ENCODE measurements around the gene CADM2. TPM values are rescaled to one million over a fixed set of nuclear protein-coding genes. Genes with fewer than 3 reads are reported as not detected.

CADM2 gene
- total RNA-seq, 1 experiment from 2014 or later, result not detected

DNA sequence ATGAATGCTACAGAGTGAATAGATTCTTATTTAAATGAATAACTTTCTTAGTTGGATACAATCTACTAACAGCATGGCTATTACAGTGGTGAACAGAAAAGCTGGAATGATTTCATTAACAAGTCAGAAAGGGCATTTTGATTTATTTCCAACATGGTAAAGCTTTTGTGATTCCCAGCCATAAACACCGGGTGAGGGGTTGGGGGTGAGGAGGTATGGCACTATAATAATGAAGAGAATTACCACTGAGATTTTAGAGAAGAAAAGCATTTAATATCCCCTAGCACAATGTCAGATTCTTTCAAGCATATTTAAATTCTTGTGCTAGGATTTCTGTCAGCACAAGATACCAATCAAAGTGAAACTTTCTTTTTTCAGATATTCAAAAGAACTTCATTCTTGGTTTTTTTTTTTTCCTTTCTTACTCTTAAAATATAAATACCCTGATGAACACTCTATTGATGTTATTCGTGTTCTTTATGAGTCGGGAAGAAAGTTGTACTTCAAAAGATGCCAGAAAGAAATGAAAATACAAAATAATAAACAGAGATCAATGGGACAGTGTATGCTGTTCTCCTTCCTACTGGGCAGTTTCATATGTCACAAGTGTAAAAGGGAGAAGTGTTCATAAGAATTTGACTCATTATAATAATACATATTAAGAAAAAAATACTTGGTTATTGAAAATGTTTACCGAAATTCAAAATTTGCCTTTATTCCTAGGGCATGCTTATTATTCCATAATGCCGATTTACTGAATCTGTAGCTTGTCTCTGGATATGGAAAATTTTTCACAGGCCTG is 522.8 kb downstream of the CADM2 start:
- H3K9me3 Mint-ChIP-seq (ENCODE audit: unreplicated experiment), result no peaks in the 10 kb centered on the region
- TF ChIP-seq, protein P1, sequence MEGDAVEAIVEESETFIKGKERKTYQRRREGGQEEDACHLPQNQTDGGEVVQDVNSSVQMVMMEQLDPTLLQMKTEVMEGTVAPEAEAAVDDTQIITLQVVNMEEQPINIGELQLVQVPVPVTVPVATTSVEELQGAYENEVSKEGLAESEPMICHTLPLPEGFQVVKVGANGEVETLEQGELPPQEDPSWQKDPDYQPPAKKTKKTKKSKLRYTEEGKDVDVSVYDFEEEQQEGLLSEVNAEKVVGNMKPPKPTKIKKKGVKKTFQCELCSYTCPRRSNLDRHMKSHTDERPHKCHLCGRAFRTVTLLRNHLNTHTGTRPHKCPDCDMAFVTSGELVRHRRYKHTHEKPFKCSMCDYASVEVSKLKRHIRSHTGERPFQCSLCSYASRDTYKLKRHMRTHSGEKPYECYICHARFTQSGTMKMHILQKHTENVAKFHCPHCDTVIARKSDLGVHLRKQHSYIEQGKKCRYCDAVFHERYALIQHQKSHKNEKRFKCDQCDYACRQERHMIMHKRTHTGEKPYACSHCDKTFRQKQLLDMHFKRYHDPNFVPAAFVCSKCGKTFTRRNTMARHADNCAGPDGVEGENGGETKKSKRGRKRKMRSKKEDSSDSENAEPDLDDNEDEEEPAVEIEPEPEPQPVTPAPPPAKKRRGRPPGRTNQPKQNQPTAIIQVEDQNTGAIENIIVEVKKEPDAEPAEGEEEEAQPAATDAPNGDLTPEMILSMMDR (IDR thresholded peaks at IDR 0.05; ENCODE audit: insufficient read depth in 1 of 2, low read depth in 1 of 2, low read length in 1 of 2, severe bottlenecking in 1 of 2, unreplicated experiment in 1 of 2), result no peak
- ChIA-PET POLR2A (no interaction called here), CTCF (no interaction called here)
- BruUV-seq (replicated peaks), result no TSS peak
- no peaks in the 10 kb centered on the region for H3K27me3 Mint-ChIP-seq (ENCODE audit: insufficient read depth, unreplicated experiment)
- no peaks in the 10 kb centered on the region for H3K27me3 ChIP-seq (replicated peaks; ENCODE audit: control insufficient read depth, insufficient read depth, low read length)
- H3K9me3 ChIP-seq, result no peaks in the 10 kb centered on the region
- H3K4me3 ChIP-seq (ENCODE audit: low read depth, low read length), result no peak overlapping the region
- no peaks in the 10 kb centered on the region for H3K4me1 ChIP-seq
- H3K27ac Mint-ChIP-seq (ENCODE audit: unreplicated experiment), result no peak overlapping the region
- DNase-seq, result no peak
- no peaks in the 10 kb centered on the region for H3K4me1 Mint-ChIP-seq (ENCODE audit: low read depth, unreplicated experiment)
- H3K36me3 Mint-ChIP-seq (ENCODE audit: insufficient read depth, unreplicated experiment), result no peaks in the 10 kb centered on the region
- no peak overlapping the region for H3K4me3 Mint-ChIP-seq (ENCODE audit: unreplicated experiment)
- H3K36me3 ChIP-seq (ENCODE audit: control insufficient read depth, insufficient read depth, low read length), result no peaks in the 10 kb centered on the region
- intact Hi-C loops (cut with micrococcal nuclease; ENCODE audit: unreplicated experiment), result no loop called here

DNA sequence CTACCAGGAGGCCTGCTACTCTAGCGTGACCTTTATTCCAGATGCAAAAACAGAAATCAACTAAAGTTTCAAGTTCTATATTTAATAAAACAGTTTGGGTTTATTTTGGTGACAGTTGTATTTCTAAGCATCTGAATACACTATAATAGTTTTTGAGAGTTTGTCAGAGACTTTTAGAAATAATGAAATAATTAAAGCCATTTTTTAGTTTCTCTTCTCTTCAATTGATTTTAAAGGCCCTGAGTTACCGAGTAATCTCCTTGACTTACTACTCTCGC is 523.4 kb downstream of the CADM2 start:
- H3K27me3 Mint-ChIP-seq (ENCODE audit: insufficient read depth, unreplicated experiment), result no peaks in the 10 kb centered on the region

DNA sequence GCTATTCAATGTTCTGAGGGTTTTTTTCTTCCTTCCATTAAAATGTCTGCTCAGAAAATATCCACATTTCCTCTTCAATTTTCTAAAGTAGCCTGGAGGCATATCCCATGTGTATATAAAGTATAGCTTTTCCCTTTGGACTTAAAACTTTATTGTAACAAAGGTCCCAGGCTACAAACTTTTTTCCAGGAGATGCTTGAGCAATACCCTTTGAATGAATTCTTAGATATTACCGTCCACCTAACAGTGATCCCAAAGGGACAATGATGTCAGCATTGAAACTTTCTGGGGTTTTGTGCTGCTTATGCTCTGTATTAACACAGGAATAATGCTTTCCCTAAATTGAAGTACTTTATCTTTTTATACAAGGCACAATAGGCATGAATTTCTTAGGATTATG is 525.2 kb downstream of the CADM2 start:
- intact Hi-C loops (cut with micrococcal nuclease; ENCODE audit: unreplicated experiment), result no loop called here
- no TSS peak for BruUV-seq (replicated peaks)
- POLR2A ChIA-PET, result no interaction called here
- Mint-ChIP-seq H3K27ac (ENCODE audit: unreplicated experiment) (no peak overlapping the region), H3K4me1 (ENCODE audit: low read depth, unreplicated experiment) (no peaks in the 10 kb centered on the region), H3K9me3 (ENCODE audit: unreplicated experiment) (no peaks in the 10 kb centered on the region), H3K4me3 (ENCODE audit: unreplicated experiment) (no peak overlapping the region), H3K36me3 (ENCODE audit: insufficient read depth, unreplicated experiment) (no peaks in the 10 kb centered on the region), H3K27me3 (ENCODE audit: insufficient read depth, unreplicated experiment) (no peaks in the 10 kb centered on the region)
- Histone ChIP-seq H3K36me3 (ENCODE audit: control insufficient read depth, insufficient read depth, low read length) (no peaks in the 10 kb centered on the region), H3K9me3 (no peaks in the 10 kb centered on the region), H3K4me1 (no peaks in the 10 kb centered on the region), H3K4me3 (ENCODE audit: low read depth, low read length) (no peak overlapping the region), H3K27me3 (replicated peaks; ENCODE audit: control insufficient read depth, insufficient read depth, low read length) (no peaks in the 10 kb centered on the region)
- TF ChIP-seq, protein P1 (IDR thresholded peaks at IDR 0.05; ENCODE audit: insufficient read depth in 1 of 2, low read depth in 1 of 2, low read length in 1 of 2, severe bottlenecking in 1 of 2, unreplicated experiment in 1 of 2), result no peak
- CTCF ChIA-PET, result no interaction called here
- no peak for DNase-seq

More for the DNA sequence above, 523.4 kb downstream of the CADM2 start:
- H3K36me3 Mint-ChIP-seq (ENCODE audit: insufficient read depth, unreplicated experiment), result no peaks in the 10 kb centered on the region
- Histone ChIP-seq H3K4me3 (ENCODE audit: low read depth, low read length) (no peak overlapping the region), H3K36me3 (ENCODE audit: control insufficient read depth, insufficient read depth, low read length) (no peaks in the 10 kb centered on the region), H3K27me3 (replicated peaks; ENCODE audit: control insufficient read depth, insufficient read depth, low read length) (no peaks in the 10 kb centered on the region), H3K4me1 (no peaks in the 10 kb centered on the region), H3K9me3 (no peaks in the 10 kb centered on the region)
- no peaks in the 10 kb centered on the region for H3K9me3 Mint-ChIP-seq (ENCODE audit: unreplicated experiment)
- TF ChIP-seq, protein P1 (IDR thresholded peaks at IDR 0.05; ENCODE audit: insufficient read depth in 1 of 2, low read depth in 1 of 2, low read length in 1 of 2, severe bottlenecking in 1 of 2, unreplicated experiment in 1 of 2), result no peak
- ChIA-PET POLR2A (no interaction called here), CTCF (no interaction called here)
- no peak overlapping the region for H3K4me3 Mint-ChIP-seq (ENCODE audit: unreplicated experiment)
- no peaks in the 10 kb centered on the region for H3K4me1 Mint-ChIP-seq (ENCODE audit: low read depth, unreplicated experiment)
- BruUV-seq (replicated peaks), result no TSS peak
- DNase-seq, result no peak
- H3K27ac Mint-ChIP-seq (ENCODE audit: unreplicated experiment), result no peak overlapping the region
- intact Hi-C loops (cut with micrococcal nuclease; ENCODE audit: unreplicated experiment), result no loop called here

All from Caco-2 (cell line).